SW 1271 (cell line): ENCODE results near the gene SV2C.

Experiments
- DNase-seq, 2 experiments: peaks; one replicate each; lab custom pipeline; 2025; lab: John Stamatoyannopoulos, UW

The SV2C gene

DNA sequence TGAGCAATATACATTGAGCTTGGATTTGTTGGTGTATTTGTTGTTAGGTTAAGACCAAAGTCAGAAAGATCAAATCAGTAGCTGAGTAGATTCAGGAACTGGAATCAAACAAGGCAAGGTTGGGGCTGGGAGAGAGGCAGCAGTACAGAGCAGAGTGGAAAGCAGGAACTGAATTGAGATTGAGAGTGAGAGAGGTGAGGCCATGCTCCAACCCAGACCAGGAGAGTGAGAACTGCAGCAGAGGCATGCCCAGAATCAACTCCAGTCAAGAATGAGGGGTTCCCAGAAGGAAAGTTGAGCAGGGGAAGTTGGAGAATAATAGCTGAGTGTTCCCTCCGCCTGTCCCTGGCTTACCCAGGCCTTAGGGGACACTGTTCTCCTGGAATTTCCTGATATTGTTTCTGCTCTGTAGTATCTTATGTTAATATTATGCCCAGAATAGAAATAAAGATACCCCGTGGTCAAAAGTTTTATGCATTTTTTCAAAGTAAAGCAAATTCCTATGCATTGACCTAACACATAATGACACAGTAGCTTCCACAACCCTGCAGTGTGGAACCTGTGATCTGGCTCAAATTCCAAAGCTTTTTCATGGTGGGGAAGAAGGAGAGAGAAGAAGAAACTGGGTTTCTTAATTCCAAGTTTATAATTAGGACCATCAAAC, 82.7 kb downstream of the SV2C start:
- no peak for DNase-seq

DNA sequence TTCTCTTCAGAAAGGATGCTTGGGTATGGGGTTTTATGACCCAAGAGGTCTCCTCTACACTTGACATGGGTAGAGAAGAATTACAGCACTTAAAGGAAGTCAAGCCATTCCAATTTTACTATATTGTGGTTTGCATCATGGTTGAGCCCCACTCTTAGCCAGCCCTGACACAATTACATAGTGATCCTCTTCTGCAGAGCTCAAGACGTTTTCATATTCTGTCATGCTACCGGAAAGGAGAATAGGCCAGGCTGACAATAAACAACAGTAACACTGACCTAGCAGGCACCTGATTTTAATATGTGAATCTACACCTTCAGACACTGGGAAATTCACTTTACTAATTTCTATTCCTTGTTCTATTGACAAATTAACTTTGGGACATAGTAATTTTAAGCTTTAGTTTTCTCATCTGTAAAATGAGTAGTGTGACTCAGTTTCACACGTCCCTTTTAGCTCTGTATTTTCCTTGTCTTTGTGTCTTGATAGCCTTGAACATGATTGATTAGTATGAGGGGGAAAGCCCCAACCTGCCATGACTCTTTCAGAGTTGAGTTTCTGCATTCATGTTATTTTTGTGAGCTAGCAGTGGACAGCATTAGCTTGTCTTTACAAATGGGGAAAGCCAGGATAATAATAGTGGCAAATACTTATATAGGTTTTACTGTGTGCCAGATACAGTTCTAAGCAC, 83.8 kb downstream of the SV2C start:
- no peak for DNase-seq

DNA sequence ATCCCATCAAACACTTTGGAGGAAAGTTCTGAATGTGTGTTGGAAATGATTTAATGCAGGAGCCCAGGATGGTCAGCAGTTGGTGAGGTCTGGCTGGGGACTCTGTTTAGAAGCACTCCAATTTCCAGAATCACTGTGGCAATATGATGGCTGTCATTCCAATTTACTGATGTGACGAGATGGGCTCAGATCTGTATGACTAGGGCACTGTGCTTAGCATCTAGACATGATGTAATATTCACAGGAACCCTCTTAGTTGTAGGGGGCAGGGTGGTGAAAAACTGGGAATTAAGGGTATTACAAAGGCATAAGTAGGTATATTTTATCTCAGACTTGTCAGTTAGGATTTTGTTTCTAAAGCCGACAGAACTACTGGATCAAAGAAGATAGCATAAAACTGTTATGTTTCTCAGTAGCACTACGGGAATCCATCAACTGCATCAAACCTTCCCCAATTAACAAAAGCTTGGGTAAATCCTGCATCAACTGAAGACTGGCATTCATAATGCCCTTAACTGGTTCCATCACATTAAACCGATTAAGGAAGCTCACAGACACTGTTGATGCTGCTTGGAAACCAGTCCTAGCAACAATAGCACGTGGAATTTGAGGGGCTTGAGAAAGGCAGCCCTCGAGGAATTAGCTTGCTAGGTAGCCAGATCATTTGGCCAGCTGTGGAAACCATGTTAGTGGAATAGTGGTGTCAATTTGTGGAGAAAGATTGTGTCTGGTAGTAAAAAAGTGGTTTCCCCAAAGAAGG, 86.1 kb downstream of the SV2C start:
- DNase-seq, result no peak

DNA sequence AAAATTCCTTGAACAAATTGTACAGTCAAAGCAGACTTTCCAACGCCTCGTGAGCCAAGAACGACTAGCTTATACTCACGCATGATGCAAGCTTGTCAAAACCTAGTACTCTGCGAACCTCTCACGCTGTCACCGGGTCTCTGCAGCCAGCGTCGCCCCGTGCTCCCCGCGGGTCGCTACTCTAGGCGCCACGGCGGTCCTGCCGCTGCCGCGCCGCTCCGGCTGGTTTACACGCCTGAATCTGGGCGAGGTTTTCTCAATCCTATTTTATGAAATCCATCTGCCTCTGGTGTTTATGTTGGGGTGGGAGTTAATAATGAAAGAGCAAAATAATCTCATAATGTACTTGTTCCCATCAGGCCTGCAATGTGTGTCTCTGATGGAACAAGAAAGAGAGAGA, 90.9 kb downstream of the SV2C start:
- no peak for DNase-seq

DNA sequence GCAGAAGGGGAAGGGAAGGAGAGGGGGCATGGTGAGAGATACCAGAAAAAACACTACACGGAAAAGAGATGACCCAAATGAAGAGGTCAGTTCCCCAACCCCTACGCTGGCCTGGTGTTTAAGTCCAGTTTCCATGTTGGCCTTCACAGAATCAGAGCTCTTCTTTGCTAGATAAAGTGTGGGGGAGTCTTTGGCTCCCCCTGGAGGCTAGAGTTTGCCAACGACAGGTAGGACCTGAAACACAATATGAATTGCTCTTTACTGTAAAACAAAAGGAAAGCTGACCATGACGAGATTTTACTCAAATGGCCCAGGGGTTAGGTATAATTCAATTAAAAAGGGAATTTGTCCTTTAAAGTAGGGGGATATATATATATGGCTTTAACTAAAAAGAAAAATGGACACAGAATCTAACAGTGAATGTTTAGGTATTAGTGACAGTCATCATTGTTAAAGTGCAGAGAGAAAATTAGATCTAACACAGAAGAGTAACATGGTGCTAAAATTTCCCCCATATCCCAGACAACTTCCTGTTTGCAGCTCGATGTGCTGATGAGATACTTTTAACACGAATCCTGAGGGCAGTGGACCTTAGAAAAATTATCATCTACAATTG, 92.0 kb downstream of the SV2C start:
- peak; percentile 6 to 69 for DNase-seq

DNA sequence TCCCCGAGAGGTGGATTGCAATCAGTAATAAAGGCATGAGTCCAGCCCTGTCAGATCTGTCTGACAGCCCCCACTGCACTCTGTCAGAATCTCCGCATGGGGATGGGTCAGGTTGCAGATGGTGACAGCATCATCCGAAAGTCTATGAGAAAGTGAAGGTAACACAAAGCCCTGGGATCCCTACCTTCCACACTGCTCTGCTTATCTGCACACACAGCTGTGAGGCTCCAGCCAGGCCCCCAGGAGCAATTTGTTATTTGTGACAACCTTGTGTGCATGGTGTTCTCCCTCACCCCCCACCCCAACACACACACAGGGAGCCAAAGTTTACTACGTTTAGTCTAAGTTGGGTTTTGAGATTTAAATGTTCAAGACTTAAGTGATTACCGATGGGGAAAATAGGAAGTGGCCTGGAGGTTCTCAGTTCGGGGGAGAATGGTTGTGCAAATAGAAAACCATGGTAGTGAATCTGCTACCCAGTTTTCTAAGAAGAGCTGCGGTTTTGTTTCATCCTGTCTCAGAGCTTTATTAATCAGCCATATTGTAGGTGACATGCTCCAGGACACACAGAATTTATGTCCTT, 92.7 kb downstream of the SV2C start:
- DNase-seq, result no peak

DNA sequence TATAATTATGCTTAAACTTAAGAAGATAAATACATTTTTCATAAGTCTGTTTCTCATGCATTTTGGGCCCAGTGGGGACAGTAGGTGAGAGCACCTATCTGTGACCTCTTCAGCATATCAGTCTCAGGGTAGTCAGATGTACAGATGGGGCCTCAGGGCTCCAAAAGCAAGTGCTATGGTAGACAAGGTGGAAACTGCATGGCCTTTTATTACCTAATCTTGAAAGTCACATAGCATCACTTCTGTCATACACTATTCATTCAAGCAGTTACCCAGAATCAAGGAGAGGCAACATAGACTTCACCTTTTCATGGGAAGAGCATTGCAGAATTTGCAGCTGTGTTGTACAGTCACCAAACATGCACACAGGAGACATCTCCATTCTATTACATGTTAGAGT, 94.8 kb downstream of the SV2C start:
- no peak for DNase-seq

DNA sequence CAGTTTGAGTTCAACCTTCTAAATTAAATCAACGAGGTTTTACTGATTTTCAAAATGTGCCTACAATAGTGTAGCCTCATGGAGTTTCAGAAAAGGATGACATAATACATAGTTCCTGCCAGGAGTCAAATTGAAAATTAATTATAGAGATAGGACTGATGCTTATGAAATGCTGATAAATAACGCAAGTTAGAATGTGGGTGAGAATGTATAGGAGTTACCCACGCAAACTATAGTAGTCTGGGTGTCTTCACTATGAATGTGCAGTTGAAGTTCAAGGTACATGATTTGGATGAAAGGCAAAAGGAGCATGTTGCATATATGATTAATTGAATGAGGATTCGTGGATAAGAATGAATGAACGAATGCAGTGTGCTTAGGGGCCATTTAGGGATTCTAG, 95.7 kb downstream of the SV2C start:
- DNase-seq, result no peak

DNA sequence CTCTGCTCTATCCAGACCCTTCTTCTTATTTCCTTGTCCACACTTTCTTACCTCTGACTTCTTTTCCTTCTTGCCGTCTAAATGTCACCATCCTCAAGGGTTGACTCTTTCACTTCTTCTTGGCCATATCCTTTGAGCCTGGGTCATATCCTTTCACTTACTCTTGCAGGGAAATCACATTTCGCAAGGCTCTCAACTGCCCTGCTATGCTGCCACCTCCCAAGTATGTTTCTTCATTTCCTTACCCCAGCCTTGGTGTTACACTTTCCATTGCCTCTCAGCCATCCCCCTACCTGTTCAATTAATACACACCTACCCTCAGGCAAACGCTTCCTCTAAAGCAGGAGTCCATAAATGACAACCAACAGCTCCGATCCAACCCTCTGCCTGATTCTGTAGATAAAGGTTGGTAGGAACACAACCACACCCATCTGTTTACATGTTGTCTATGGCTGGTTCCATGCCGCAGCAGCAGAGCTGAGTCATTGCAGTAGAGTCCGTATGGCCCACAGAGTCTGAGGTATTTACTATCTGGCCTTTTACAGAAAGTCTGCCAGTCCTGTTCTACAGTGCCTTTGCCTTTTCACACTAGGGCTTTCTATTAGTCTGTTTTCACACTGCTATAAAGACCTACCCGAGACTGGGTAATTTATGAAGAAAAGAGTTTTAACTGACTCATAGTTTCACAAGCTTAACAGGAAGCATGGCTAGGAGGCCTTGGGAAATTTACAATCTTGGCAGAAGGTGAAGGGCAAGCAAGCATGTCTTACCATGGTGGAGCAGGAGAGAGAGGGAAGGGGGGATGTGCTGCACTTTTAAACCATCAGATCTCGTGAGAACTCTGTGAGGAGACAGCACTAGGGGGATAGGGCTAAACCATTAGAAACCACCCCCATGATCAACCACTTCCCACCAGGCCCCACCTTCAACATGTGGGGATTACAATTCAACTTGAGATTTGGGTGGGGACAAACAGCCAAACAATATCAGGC, 97.9 kb downstream of the SV2C start:
- DNase-seq, result no peak

DNA sequence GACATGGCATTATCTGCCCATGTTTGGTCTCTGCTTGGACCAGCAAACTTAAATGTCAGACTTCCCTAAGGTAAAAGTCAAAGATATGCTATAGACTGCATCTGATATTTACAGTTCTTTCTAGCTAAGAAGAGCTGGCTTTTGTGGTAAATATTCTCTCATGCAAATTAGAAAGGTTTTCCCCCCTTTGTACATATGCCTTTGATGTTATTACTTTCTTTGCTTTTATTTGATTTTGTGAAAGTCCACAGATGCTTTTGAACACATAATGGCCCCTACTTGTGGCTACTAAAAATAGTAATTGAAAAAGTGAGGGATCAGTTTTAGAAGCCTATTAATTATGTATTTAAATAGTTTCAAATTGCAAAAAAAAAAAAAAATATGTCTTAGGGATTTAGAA, 104.2 kb downstream of the SV2C start:
- no peak for DNase-seq

DNA sequence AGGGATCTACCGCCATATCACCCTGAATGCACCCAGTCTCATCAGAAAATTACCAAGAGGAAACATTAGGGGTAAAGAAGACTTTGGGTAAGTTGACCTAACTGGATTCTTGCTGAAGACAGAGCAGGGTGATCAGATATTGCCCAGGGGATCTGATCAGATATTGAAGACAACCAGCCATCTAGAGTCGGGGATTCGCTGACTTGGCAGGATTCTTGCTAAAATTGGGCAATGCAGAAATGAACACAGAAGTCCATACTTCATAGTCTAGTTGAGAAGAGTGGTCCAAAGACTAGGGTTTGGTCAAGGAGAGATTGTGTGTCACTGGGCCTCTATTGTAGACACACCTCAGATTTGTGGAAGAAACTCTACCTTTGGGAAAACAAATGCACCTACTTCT, 107.2 kb downstream of the SV2C start:
- no peak for DNase-seq

DNA sequence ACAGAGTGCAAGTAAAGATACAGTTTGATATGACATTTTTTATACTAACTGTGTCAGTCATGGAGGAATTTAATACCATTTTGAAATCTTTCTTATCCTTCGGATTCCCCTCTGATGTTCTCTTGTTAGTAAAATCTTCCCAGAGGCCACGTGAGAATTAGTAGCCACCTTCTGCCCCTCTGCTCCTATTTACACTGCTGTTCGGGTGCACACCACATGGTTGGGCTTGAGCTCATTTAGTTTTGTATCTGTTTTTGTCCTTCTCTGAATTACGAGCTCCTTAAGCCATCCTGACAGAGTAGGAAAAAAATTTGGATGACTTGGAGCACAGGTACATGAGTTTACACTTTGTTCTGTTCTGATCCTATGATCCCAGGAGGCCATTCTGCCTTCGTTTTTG, 109.7 kb downstream of the SV2C start:
- no peak for DNase-seq

DNA sequence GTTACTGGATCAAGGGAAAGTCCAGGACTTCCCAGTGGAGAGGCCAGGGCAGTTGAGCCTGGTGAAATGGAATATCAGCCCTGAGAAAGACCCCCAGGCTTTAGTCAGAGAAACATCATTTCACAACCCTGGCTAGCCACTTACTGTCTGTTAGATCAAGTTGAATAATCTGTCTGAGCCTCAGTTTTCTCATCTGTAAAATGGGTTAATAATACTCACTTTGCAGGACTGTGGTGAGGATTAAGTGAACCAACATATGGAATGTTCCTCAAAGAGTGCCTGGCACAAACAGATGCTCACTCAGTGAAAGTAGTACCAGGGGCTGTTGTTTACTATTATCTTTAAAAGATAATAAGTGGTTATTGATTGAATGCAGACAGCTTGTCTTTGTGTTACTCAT, 110.5 kb downstream of the SV2C start:
- no peak for DNase-seq

DNA sequence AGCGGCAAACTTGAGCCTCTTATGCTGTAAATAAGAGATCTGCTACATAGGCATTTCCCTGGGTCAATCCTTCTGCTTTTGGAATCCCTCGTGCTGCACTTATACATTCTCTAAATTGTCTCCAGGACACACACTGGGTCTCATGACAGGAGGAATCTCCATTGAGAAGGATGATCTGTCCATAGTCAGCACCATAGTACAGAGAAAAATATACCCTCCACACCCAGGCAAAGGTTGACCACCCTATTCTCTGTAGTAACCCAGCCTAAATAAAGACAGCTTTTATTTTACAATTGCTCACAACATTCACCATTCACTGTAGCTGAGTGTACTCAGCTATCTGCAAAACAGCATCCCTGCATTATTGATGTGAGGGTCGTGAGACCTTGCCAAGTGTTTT, 111.2 kb downstream of the SV2C start:
- no peak for DNase-seq

DNA sequence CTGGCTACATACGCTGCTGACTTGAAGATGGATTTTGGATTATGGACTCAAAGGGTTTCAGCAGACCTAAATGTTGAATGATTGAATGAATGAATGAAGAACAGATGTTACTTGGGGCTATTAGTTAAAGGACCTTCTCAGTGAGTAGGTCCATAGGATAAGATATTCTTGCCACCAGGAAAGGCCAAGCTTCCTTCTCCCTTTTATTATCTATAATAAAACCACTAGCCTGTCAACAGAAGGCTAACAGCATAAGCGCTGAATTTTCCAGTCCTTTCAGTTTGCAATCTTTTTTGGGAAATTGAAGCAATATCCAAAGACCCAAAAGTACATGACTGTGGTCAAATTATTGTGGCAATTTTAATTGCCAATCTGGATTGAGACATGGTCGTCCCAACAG, 113.3 kb downstream of the SV2C start:
- no peak for DNase-seq

DNA sequence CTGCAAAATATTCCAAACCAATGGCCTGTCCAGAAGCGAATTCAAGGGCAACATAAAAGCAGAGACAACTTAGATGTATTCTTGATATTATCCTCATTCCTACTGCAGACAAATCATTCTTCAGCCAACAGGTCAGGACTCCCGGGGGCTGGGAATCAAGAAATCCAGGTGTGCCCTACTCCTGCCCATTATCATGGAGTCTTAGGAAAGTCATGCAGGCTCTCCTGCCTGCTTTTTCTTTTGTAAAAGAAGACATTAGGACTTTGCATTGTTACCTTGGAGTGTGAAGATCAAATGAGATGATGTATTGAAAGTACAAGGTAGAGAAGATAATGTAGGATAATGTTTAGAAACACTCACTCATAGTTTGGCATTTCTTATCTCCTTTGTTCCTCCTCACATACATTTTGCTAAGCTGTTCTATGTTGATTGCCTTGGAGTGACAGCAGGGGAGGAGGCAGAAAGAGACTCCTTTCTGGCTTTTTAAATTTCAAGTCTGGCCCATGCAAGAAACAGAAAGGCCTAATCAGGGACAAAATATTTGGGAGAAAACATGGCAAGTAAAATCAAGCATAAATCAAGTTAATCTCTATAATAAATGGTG, 113.8 kb downstream of the SV2C start:
- no peak for DNase-seq

DNA sequence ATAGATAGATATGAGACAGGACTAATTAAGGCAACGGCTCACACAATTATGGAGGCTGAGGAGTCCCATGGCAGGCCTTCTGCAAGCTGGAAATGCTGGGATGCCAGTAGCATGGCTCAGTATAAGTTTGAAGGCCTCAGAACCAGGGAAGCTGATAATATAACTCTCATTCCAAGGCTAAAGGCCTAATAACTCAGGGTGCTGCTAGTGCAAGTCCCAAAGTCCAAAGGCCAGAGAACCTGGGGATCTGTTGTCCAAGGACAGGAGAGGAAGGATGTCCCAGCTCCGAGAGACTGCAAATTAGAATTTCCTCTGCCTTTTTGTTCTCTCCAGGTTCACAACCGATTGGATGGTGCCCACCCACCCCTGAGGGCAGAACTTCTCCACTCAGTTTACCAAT, 114.5 kb downstream of the SV2C start:
- DNase-seq, result no peak

DNA sequence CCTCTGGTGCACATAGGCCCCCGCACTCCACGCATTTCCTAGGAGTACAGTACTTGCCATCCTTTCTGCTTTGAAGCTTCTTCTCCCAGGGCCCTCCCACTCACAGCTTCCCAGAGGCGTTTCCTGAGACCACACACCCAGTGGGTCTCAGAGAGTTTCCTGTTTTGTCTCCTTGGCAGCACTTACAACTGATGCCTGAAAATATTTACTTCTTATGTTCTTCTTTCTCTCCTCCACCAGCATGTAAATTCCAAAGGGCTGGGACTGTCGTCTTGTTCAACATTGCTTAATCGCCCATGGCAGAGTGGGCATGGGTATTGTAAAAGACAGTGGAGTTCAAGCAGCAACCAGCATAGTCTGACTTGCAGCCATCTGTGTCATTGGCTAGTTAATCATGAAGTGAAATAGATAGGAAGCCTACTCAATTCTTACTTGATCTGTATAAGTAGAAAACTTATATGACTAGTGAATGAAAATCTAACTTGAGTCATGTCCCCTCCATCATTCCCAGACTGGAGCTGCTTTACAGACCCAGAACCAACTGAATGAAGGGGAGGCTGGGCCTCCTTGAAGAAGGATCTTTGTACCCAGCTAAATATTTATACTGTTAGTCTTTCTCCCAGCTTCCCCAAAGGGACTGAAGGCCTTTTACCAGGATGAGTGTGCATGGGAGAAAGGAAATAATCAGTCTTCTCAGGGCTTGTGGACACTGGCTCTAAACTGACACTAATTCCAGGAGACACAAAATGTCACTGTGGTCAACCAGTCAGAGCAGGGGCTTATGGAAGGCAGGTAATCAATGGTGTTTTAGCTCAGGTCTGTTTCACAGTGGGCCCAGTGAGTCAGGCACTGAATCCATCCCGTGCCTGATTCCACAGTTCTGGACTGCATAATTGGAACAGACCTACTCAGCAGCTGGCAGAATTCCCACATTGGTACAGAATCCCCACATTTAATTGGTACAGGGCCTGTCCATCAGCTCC, 116.4 kb downstream of the SV2C start:
- no peak for DNase-seq

DNA sequence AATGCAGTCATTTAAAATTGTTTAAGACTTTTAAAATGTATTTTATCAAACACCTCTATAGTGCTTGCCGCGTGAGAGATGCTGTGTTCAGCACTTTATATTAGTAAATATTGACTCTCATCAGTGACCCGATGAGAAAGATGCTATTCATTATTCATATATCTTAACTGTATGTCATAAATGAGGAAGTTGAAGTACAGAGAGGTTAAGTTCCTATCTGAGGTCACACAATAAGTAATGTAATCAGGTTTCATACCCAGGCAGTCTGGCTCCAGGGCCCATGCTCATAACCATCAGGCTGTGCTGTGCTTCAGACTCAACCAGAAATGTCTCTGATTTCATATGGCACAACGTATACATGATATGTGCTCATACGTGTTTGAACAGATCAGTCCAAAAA, 119.0 kb downstream of the SV2C start:
- no peak for DNase-seq

DNA sequence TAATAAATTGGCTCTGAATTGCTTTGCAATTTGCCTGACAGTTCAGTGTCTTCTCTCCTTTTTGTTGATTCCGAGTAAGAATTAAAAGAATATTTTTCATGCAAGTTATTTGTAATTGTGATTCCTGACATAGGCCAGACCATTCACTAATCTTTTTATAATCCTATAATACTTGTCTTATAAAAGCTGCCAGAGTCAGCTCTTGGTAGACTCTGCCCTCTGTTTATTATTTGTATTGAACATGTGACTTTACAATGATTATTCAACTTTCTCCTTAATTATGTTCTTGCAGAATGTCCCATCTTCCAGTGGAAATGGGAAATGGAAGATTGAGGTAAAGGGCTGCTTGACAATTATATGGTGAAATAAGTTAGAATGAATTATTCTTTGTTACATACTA, 121.0 kb downstream of the SV2C start:
- no peak for DNase-seq
